GM10266 (cell line): ENCODE data around the gene THRB.

ENCODE experiments used
- DNase-seq: peaks from one replicate; pipeline ENCODE4 v3.0.0; 2012; ENCODE audit errors: extremely low spot score
- TF ChIP-seq, protein P1 (sequence below): IDR thresholded peaks from 2 replicates; pipeline ENCODE4 v1.5.1; 2012; ENCODE audit warnings: mild to moderate bottlenecking, low read depth; ENCODE audit not compliant: control insufficient read depth, insufficient read depth; ENCODE audit errors: missing control alignments

THRB gene

GRCh38 chr3:24316887-24317383 lies 177.7 kb downstream of the THRB start:
- TF ChIP-seq, protein P1, sequence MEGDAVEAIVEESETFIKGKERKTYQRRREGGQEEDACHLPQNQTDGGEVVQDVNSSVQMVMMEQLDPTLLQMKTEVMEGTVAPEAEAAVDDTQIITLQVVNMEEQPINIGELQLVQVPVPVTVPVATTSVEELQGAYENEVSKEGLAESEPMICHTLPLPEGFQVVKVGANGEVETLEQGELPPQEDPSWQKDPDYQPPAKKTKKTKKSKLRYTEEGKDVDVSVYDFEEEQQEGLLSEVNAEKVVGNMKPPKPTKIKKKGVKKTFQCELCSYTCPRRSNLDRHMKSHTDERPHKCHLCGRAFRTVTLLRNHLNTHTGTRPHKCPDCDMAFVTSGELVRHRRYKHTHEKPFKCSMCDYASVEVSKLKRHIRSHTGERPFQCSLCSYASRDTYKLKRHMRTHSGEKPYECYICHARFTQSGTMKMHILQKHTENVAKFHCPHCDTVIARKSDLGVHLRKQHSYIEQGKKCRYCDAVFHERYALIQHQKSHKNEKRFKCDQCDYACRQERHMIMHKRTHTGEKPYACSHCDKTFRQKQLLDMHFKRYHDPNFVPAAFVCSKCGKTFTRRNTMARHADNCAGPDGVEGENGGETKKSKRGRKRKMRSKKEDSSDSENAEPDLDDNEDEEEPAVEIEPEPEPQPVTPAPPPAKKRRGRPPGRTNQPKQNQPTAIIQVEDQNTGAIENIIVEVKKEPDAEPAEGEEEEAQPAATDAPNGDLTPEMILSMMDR, result no peak

DNA sequence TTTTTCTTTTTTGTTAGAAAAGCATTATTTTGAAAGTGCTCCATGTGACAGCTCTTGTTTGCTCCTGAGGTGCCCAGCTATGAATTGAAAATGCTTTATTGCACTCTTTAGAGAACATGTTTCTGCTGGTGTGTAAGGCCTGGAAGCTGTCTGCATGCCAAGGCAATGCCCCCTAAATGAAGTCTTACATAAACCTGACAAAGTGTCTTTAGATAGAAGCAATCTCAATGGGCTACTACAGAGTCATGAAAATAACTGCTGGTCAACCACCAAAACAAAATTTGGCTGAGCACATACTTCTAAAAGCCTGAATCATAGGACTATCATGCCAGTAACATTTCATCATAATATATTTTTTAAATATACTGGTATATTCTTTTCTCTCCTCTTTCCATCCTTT lies 178.7 kb downstream of the THRB start:
- DNase-seq, result no peak
- TF ChIP-seq, protein P1, result no peak

More at GRCh38 chr3:24316887-24317383, 177.7 kb downstream of the THRB start:
- DNase-seq, result no peak

- TF ChIP-seq, protein P1, result no peak
- no peak for DNase-seq
Measured at GRCh38 chr3:24315356-24315755, 179.3 kb downstream of the THRB start.

DNA sequence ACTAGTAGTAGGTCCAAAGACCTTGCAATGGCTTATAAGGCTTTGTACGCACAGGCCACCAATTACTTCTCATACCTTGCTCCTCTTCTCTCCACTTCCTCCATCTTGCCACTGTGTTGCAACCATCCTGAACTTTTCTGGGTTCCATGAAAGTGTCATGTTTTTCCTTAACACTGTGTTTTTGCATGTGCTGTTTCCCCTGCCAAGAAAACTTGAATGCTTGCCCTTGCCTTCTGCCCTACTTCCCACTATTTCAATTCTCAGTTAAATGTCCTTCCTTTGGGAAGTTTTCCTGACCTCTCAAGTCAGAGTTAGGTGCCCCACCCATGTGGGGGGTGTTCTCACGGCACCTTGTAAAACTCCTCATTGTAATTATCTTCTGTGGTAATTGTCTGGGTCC lies 182.8 kb downstream of the THRB start:
- no peak for DNase-seq
- TF ChIP-seq, protein P1, result no peak

DNA sequence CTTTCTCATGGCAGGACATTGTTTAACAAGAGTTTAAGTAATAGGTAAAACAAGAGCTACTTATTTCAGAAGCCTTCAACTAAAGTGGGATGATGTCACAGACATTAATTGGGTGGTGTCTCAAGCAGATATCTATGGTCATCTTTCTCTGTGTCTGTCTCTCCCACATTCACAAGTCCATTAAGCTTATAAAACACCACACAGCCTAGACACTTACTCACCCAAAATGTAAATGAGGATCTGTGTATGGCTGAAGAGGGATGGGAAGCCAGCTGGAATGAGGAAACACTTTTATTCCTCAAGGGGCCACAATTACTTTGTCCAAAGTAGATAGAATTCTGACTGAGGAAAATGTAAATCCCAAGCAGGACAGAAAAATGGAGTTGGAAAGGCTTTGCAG lies 183.8 kb downstream of the THRB start:
- TF ChIP-seq, protein P1, result no peak
- DNase-seq, result no peak

- TF ChIP-seq, protein P1, result no peak
- no peak for DNase-seq
Measured at GRCh38 chr3:24306518-24306917, 188.1 kb downstream of the THRB start.

- TF ChIP-seq, protein P1, result no peak
- DNase-seq, result no peak
Measured at GRCh38 chr3:24305795-24306467, 188.7 kb downstream of the THRB start.
